GM21723 (cell line): ENCODE results near the gene PRKACA.

Experiments used
- ATAC-seq: cut with Tn5 transposase; IDR thresholded peaks from one replicate; pipeline ENCODE4 v1.9.1; 2021; ENCODE audit warnings: mild to moderate bottlenecking, moderate library complexity; ENCODE audit not compliant: unreplicated experiment

The PRKACA gene

GRCh38 chr19:14118165-14119051 is 846 bp upstream of the PRKACA start:
- peak; percentile 34 for ATAC-seq

GRCh38 chr19:14116918-14117578 is 514 bp downstream of the PRKACA start:
- ATAC-seq: peak; percentile 4

GRCh38 chr19:14116525-14116917 is 1.0 kb downstream of the PRKACA start:
- no peak for ATAC-seq

GRCh38 chr19:14115756-14116155 is 1.8 kb downstream of the PRKACA start:
- ATAC-seq: no peak

- no peak for ATAC-seq
Observed at GRCh38 chr19:14114854-14115253, 2.7 kb downstream of the PRKACA start.

- no peak for ATAC-seq
Observed at GRCh38 chr19:14114439-14114838, 3.1 kb downstream of the PRKACA start.

- no peak for ATAC-seq
Observed at GRCh38 chr19:14113762-14114414, 3.7 kb downstream of the PRKACA start.

GRCh38 chr19:14112809-14113385 is 4.7 kb downstream of the PRKACA start:
- ATAC-seq: no peak

- ATAC-seq: no peak
Observed at GRCh38 chr19:14112051-14112808, 5.3 kb downstream of the PRKACA start.

- no peak for ATAC-seq
Observed at GRCh38 chr19:14111486-14111885, 6.1 kb downstream of the PRKACA start.

- ATAC-seq: no peak
Observed at GRCh38 chr19:14110650-14111049, 6.9 kb downstream of the PRKACA start.

- ATAC-seq: no peak
Observed at GRCh38 chr19:14107581-14108461, 9.7 kb downstream of the PRKACA start.

- ATAC-seq: no peak
Observed at GRCh38 chr19:14106840-14107239, 10.7 kb downstream of the PRKACA start.

- no peak for ATAC-seq
Observed at GRCh38 chr19:14105680-14106079, 11.9 kb downstream of the PRKACA start.

GRCh38 chr19:14103310-14103709 is 14.3 kb downstream of the PRKACA start:
- no peak for ATAC-seq

GRCh38 chr19:14102756-14103155 is 14.8 kb downstream of the PRKACA start:
- ATAC-seq: no peak

GRCh38 chr19:14102102-14102696 is 15.4 kb downstream of the PRKACA start:
- ATAC-seq: no peak

- ATAC-seq: no peak
Observed at GRCh38 chr19:14101003-14101545, 16.5 kb downstream of the PRKACA start.
